ENCODE measurements around the gene MBP. TPM values are rescaled to one million over a fixed set of nuclear protein-coding genes. Genes with fewer than 3 reads are reported as not detected.

Gene MBP
- total RNA-seq, 2 experiments from 2014 or later, result 75.4 to 79.2 TPM

DNA sequence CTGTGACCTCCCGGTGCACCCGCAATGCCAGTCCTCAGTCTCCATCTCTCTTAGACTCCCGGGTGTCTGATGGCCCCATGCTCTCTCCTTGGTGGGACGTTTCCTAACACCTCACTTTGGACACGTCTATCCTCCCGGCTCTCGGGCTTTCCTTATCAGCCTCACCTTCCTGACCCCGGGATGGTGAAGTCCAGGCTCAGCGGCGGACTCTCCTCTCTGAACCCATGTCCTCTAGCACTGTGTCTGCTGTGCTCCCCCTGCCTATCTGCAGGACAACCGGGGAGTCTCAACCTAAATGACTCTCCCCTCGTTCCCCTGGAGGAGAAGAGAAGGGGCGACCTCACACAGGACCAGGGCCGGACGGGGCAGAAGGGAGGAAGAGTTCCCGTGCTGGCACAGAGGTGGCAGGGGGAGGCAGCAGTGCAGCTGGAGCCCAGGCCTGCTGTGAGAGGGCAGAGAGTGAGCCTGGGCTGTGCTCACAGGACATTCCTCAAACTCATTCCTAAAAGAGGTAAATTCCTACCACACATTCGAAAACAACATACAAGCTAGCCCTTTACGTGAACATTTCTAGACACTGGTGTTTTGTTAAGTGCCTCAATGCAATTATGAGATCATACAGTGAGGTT, 41.9 kb downstream of the MBP start:
- no peak overlapping the region for H3K4me3 Mint-ChIP-seq
- Histone ChIP-seq H3K4me1 (ENCODE audit: insufficient read depth, low read length) (peaks cover 76% of the 10 kb centered on the region), H3K4me3 (ENCODE audit: low read length) (no peak overlapping the region), H3K27me3 (ENCODE audit: control insufficient read depth in 1 of 2, insufficient read depth in 2 of 2, low read length in 2 of 2) (no peaks in the 10 kb centered on the region), H3K27ac (ENCODE audit: low read depth in 1 of 2, low read length in 2 of 2) (no peak overlapping the region), H3K9me3 (ENCODE audit: control insufficient read depth in 1 of 2, insufficient read depth in 1 of 2, low read length in 2 of 2) (peaks cover 0 to 5% of the 10 kb centered on the region in 2 experiments), H3K36me3 (ENCODE audit: insufficient read depth, low read length) (peaks cover 67% of the 10 kb centered on the region)
- ChIA-PET CTCF (no interaction called here), POLR2A (no interaction called here)
- DNase-seq (no peak), ATAC-seq (ENCODE audit: poor library complexity) (no peak)
- TF ChIP-seq, protein P1, sequence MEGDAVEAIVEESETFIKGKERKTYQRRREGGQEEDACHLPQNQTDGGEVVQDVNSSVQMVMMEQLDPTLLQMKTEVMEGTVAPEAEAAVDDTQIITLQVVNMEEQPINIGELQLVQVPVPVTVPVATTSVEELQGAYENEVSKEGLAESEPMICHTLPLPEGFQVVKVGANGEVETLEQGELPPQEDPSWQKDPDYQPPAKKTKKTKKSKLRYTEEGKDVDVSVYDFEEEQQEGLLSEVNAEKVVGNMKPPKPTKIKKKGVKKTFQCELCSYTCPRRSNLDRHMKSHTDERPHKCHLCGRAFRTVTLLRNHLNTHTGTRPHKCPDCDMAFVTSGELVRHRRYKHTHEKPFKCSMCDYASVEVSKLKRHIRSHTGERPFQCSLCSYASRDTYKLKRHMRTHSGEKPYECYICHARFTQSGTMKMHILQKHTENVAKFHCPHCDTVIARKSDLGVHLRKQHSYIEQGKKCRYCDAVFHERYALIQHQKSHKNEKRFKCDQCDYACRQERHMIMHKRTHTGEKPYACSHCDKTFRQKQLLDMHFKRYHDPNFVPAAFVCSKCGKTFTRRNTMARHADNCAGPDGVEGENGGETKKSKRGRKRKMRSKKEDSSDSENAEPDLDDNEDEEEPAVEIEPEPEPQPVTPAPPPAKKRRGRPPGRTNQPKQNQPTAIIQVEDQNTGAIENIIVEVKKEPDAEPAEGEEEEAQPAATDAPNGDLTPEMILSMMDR (IDR thresholded peaks at IDR 0.05), result no peak
- H3K4me1 Mint-ChIP-seq (ENCODE audit: low read depth), result peaks cover 65% of the 10 kb centered on the region
- intact Hi-C loops (cut with DNase I, micrococcal nuclease), result no loop called here
- H3K36me3 Mint-ChIP-seq (ENCODE audit: low read depth), result peaks cover 74% of the 10 kb centered on the region
- H3K27ac Mint-ChIP-seq, result peak overlapping the region; percentile 45
- H3K27me3 Mint-ChIP-seq, result no peaks in the 10 kb centered on the region
- no peaks in the 10 kb centered on the region for H3K9me3 Mint-ChIP-seq

DNA sequence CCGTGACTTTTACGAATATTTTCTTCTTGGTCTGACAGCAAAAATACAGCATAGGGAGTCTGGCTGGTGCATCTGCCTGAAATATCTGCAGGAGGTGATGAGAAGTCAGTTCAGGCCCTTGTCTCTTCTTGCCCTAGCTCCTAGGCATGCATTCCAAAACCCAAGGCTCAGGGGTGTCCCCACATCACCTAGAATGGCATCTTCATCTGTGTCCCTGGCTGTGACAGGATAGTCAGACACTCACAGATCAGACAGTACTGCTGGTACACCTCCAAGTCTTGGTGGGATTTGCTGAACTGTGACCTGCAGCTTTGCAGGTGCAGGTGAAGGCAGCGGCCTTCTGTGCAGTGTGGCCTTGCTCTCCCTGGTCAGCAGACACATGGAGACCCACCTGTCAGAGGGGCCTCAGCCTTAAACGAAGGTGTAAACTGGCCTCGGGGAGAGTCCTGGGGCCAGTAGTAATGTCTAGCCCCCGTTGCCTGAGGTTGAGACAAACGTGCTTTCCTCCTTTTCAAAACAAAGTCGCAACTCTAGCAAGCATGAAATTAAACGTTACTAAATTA, 42.8 kb downstream of the MBP start:
- Mint-ChIP-seq H3K4me1 (ENCODE audit: low read depth) (peaks cover 65% of the 10 kb centered on the region), H3K27ac (peak overlapping the region; percentile 56), H3K36me3 (ENCODE audit: low read depth) (peaks cover 73% of the 10 kb centered on the region), H3K27me3 (no peaks in the 10 kb centered on the region), H3K9me3 (no peaks in the 10 kb centered on the region), H3K4me3 (no peak overlapping the region)
- Histone ChIP-seq H3K4me1 (ENCODE audit: insufficient read depth, low read length) (peaks cover 72% of the 10 kb centered on the region), H3K36me3 (ENCODE audit: insufficient read depth, low read length) (peaks cover 58% of the 10 kb centered on the region), H3K4me3 (ENCODE audit: low read length) (no peak overlapping the region), H3K9me3 (ENCODE audit: control insufficient read depth in 1 of 2, insufficient read depth in 1 of 2, low read length in 2 of 2) (peaks cover 0 to 5% of the 10 kb centered on the region in 2 experiments), H3K27ac (ENCODE audit: low read depth in 1 of 2, low read length in 2 of 2) (no peak overlapping the region), H3K27me3 (ENCODE audit: control insufficient read depth in 1 of 2, insufficient read depth in 2 of 2, low read length in 2 of 2) (no peaks in the 10 kb centered on the region)
- no peak for DNase-seq
- TF ChIP-seq, protein P1 (IDR thresholded peaks at IDR 0.05), result no peak
- intact Hi-C loops (cut with DNase I, micrococcal nuclease), result no loop called here
- ATAC-seq (ENCODE audit: poor library complexity), result no peak
- POLR2A ChIA-PET, result no interaction called here
- CTCF ChIA-PET, result no interaction called here

DNA sequence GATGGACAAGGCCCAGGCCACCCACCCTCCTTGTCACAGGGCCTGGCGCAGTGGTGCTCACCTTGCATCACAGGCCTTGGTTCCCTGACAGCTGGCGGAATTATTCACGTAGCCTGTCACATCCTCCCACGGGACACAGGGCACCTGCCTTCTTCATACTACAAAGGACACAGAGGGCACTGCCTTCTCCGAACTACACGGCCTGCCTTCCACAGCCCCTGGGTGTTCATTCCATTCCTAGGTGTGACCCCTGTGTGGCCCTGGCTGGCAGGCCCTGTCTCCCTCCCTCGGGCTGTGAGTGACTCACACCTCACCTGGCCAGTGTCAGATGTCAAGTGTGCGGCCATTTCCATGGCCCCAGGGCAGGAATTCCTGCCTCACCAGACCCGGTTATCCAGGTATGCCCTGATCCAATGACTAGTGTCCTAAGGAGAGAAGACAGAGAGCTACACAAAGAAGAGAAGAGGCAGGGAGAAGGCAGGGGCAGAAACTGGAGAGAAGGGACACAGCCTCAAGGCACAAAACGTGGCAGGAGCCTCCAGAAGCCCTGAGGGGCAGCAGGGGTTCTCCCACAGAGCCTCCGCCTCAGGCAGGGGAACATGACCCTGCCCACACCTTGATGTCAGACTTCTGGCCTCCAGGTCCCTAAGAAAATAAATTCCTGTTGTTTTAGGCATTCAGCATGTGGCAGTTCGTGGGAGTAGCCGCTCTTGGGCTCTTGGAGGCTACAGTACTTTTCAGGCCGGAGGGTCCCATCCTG, 43.4 kb downstream of the MBP start:
- POLR2A ChIA-PET, result no interaction called here
- no peaks in the 10 kb centered on the region for H3K9me3 Mint-ChIP-seq
- intact Hi-C loops (cut with DNase I, micrococcal nuclease), result no loop called here
- peaks cover 70% of the 10 kb centered on the region for H3K4me1 ChIP-seq (ENCODE audit: insufficient read depth, low read length)
- H3K36me3 ChIP-seq (ENCODE audit: insufficient read depth, low read length), result peaks cover 52% of the 10 kb centered on the region
- H3K36me3 Mint-ChIP-seq (ENCODE audit: low read depth), result peaks cover 73% of the 10 kb centered on the region
- no peaks in the 10 kb centered on the region for H3K27me3 Mint-ChIP-seq
- H3K9me3 ChIP-seq (ENCODE audit: control insufficient read depth in 1 of 2, insufficient read depth in 1 of 2, low read length in 2 of 2), result peaks cover 0 to 5% of the 10 kb centered on the region in 2 experiments
- ATAC-seq (ENCODE audit: poor library complexity) (no peak), DNase-seq (no peak)
- H3K27me3 ChIP-seq (ENCODE audit: control insufficient read depth in 1 of 2, insufficient read depth in 2 of 2, low read length in 2 of 2), result no peaks in the 10 kb centered on the region
- peak overlapping the region; percentile 56 for H3K27ac Mint-ChIP-seq
- TF ChIP-seq, protein P1 (IDR thresholded peaks at IDR 0.05), result no peak
- H3K4me1 Mint-ChIP-seq (ENCODE audit: low read depth), result peaks cover 68% of the 10 kb centered on the region
- CTCF ChIA-PET, result no interaction called here
- no peak overlapping the region for H3K27ac ChIP-seq (ENCODE audit: low read depth in 1 of 2, low read length in 2 of 2)
- H3K4me3 Mint-ChIP-seq, result no peak overlapping the region
- H3K4me3 ChIP-seq (ENCODE audit: low read length), result no peak overlapping the region
